Forelimb muscle (tissue), 1 donor: ENCODE data around the gene ADAMTS9. TPM values are rescaled to one million over a fixed set of nuclear protein-coding genes. Genes with fewer than 3 reads are reported as not detected.
A peak's percentile ranks its signal among the peaks of the same experiment; 100 is the strongest.

ENCODE experiments used
- DNase-seq: peaks from one replicate; pipeline ENCODE4 v3.0.0-alpha.2; 2013; ENCODE audit warnings: low read depth
- polyA plus RNA-seq: library from polyadenylated mRNA; unstranded; fragments of 120-200 nt; gene quantifications from one replicate; pipeline ENCODE4 v1.2.1, GENCODE V29; 2013; ENCODE audit not compliant: insufficient read length

ADAMTS9 gene
- polyA plus RNA-seq, 1 donor = 66.5 TPM

DNA sequence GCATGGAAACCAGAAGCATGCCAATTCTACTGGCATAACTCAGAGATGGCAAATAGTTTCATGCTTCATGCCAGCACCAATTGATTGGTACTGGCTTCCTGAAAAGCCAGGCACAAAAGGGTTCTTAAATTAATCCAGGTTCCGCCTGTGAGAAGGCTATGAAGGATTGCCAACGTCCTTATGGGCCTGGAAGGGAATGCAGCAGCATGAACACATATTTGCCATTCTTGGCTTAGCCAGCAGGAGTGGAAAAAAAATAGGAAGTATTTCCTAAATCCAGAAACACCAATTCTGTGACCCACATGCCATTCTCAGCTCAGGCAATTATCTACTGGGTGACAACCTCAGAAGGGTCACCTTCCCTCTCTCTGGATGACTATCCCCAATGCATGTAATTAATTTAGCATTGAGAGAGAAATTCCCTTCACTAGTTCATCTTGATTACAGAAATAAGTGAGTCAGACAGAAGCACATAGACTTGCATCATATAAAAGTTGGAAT lies 36.0 kb downstream of the ADAMTS9 start:
- no peak for DNase-seq

DNA sequence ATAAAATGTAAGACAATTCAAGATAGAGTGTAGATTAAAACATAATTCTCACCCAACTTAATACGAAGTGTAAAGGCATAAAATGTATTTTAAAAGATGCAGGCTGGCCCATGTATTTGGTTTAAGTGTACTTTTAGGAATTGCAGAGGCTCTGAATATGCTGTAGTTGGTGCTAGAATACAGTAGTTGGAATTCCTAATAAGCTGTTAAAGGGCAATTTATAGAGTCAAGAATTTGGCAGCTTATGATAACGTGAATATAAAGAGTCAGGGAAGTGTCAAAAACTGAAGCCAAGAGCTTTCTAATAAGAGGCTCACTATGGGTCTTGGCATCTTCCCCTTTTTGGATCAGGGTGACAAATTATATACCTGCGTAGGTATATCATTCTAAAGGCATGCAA lies 36.5 kb downstream of the ADAMTS9 start:
- no peak for DNase-seq

DNA sequence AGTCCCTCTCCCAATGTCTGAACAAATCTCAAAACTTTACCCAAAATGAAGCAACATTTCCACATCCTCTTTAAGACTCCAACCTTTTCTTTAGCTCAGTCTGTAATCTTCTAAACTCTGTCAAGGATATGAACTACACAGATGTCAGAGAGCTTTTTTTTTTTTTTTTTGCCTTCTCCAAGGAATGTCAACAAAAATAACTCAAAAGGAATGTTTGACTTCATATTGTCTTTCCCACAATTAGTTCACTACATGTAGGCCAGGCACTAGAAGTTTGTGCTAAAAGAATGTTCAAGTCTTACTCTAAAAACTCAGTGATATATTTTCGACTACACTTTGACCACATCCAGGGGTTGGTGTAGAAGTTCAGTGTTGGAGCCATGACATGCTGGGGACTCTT lies 37.1 kb downstream of the ADAMTS9 start:
- DNase-seq = no peak

DNA sequence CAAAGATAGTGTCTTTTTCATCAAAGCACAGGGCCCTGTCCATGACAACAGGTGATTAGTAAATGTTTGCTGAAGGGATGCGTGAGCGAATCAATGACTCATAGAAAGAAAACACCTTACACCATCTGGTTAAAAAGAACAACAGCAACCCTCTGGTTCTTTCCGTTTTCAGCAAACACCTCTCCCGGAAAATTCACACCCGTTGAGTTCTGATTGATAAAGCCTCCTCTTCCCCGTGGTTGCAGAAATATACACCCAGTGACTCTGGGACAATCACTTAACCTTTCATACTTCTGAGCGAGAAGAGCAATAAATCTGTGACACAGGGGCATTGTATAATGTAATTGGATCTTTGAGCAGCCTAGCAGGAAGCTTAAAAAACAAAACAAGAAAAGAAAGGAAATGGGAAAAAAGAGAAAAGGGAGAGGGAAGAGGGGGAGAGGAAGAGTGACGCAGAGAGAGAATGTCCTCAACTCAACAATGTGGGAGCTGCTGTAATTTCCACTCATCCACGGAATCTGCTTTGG lies 37.6 kb downstream of the ADAMTS9 start:
- DNase-seq = no peak

DNA sequence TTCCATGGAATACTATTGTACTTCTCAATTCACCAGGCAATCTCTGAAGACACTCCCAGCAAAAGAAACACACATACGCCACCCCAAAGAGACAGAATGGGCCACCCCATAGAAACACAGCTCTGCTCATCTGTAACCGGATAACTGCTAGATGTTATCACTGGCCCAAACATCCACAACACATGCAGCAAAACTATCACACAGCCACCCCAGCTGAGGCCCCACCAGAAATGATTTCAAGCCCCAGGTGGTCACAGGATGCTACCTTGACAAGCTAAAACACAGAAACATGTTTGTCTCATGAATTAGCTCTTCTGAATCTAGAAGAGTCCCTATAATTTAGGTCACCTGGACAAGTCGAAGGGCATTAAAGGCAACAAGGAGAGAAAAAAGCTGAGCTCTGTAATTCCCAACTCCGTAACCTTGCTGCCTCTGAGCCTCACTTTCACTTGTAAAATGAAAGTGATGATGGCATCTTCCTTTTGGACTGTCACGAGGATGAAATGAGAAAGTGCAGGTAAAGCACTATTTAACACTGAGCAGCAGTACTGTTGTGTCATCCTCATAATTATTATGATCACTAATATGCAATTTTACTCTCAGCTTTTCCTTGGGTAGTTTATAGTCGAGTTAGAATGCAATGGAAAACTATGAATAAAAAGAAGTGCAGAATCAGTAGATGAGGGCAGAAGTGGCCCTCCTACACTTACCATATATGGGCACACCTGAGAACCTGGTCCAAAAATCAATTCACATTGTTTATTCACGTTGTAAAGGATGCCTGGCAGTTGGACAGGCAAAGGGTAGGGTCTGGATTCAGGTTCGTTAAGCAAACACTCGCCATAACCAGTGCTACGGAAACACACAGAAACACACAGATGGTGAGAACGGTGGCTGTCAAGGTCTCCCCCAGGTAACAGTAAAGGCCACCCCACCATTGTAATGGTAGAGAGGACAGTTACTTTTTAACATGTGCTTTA lies 38.6 kb downstream of the ADAMTS9 start:
- no peak for DNase-seq

DNA sequence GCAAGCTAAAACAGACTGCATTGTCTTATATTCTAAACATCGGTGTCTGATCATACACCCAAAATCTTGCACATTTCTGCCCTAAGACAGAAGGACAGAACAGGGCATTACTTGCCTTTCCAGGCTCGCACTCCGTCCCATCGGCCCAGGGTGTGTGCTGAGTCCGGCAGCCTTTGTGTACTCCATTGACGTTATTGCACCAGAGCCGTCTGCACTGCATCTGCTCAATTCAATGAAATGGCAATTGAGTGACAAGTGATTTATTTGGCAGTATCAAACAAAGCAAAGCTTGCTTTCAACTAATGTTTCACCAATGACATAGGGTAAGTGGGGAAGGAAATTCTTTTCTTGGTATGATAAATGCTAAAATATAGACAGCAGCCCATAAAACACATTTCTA lies 40.0 kb downstream of the ADAMTS9 start:
- no peak for DNase-seq

DNA sequence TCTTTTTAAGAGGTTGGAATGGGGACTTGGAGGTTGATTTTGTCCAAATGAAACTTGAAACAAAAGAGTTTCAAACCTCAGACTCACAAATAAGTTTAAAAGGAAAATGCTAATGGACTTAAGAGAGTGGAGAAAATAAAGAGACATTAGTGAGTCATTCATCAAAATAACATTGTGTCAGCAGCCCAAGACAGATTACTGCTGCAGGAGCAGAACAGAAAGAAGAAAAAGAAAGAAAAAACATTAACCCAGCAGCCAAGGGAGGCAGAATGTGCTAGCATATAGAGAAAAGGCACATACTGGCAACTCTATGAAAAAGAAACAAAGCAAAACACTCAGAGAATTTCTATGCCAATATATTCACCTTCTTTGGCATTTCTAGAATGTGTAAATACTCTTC lies 42.6 kb downstream of the ADAMTS9 start:
- no peak for DNase-seq

DNA sequence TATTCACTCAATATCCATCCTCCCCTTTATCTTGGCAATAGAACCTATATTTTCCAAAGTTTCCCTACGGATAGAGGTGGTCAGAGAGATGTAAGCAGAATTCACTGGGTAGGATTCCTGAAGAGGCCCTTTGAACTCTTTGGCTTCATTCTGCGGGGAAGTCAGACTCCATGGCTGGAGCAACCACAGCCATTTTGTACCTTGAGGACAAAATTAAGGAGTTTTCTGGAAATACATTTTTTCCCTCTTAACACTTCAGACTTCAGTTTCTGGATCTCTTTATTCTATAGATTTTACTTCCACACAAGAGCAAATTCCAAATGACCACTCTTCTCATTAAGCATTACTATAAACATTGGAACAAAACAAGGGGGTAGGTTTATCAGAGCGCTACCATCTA lies 43.3 kb downstream of the ADAMTS9 start:
- DNase-seq = no peak

DNA sequence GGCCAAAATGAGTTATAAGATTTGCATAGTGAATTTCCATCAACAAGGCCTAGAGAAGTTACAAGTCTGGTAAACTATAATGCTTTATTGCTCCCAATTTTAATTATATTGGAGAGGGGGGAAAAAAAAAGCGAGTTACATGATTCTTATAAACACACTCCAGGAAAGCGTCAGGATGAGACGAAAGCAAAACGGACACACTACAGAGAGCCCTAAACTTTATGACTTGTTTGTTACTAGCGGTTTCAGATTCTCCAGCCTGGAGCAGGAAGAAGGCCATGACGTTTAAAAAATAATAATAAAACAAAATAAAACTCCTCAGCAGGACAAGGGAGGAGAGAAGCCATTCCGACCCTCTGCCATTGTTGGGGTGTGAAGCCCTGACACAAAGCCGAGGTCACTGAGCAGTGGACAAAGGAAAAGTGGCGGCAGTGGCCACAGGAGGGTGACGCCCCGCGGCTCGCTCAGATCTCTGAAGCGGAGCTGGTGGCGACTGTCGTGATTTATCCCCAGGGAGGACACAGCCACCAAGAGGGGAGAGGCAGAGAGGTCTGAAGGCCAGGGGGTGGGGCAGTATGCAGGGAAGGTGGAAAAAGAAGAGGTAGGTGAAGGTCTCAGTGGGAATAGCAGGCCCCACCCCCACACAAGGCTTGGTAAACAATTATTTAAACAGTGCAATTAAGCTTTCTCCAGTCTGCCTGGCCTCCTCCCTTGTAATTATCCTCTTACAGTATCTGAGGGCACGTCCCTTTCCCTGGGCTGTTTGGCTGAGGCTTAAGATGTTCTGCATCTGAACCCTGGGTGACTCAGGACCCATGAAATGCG lies 45.3 kb downstream of the ADAMTS9 start:
- DNase-seq = no peak

DNA sequence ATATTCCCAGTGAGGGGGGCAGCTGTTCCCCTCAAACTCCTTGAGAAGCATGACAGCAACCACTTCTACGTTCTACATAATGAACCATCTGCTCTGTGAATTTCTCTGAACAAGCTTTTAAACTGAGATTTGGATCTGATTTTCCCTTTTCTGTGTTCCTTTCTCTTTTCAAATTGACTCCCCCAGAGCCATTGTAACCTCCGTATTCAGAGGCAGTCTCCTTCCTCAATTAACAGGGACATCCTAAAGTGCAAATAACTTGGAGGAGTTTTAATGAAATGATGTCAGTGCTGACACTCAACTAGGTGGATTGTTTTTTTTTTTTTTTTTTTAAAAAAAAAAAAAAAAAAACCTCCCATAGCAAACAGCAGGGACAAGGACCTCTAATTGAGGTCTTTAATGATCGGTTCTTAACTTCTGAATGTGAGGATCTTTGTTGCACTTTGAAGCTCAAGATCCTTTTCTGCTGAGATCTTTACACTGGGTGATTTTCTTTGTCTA lies 48.8 kb downstream of the ADAMTS9 start:
- no peak for DNase-seq

DNA sequence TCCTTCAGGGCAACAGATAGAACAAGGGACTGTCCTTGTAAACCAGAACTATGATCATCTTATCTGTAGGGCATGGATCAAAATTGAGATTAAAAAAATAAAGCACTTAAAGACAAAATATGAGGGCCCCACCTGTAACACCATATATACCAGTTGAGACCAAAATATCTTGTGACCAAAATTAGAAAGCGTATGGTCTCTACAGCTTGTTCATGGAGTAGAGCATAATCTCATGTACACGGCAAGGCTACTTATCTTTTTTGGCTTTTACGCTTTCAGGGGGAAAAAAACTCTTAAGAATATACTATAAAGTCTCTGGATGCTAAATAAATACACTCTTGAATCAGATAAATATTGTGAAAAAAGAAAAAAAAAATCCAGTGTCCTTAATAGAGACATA lies 49.3 kb downstream of the ADAMTS9 start:
- DNase-seq = no peak

DNA sequence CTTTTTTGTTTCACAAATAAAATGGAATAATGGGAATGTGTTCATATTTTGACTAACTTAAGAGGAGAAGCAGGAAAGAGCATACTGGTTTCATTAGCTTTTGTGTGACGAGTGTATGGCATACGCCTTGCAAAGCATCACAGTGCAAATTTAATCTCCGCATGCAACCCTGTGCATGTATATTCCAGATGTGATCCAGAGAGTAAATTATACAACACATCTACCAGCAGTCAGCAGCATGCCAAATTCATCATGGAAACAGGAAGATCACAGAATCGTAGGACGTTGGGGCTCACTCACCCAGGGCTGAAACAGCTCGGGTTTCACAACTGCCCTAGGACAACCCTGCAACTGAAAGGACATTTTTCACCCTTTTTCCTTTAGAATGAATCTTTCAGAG lies 53.4 kb downstream of the ADAMTS9 start:
- DNase-seq = peak; percentile 32

DNA sequence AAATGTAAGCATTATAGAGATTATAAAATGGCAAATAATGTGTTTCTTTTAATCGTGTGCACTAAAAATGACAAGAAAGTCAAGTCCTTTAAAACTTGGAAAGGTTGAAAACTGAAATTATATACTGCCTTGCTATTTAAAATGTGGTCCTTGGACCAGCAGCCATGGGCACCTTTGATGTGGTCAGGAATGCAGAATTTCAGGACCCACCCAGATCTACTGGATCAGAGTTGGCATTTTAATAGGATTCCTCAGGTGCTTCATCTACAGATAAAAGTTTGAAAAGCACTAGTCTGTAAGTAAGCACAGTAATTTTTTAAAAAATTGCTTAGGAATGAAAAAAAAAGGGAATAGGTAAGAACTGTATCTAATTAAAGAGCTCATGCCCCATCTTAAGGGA lies 55.8 kb downstream of the ADAMTS9 start:
- DNase-seq = no peak

DNA sequence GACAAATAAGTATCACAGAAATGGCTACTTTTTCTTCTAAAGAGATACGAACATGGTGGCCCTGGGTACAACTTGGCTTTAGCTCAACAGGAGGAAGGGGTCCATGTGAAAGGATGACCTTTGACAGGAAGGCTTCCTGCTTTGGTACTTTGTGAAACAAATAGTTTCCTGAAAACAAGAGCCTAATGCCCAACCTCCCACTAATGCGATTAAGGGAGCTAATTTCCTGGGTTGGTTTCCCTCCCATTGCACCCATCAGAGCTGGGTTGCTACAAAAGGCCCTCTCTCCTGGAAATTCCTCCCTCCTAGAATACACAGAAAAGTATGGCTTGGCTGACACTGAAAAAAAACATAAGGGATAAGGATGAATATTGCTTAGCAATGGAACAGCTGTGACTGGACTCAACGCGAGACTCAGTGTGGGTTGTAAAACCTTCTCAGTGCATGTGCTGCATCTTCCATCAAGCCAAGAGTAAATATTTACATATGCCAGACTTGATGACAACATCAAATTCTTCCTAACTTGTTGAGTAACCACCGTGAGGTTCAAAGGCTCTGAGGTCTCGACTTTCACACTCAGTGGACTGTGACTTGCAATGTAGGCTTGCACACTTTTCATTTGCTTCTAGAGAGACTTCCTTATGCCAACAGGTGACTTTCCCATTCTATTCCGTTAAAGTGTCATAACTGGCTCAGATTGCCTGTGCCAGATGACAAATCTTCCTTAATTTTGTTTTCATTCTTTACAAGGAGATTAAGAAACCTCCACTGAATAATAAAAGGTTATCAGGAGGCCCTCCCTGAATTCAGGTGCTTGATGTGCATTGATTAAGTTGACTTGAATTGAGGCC lies 60.1 kb downstream of the ADAMTS9 start:
- DNase-seq = no peak

DNA sequence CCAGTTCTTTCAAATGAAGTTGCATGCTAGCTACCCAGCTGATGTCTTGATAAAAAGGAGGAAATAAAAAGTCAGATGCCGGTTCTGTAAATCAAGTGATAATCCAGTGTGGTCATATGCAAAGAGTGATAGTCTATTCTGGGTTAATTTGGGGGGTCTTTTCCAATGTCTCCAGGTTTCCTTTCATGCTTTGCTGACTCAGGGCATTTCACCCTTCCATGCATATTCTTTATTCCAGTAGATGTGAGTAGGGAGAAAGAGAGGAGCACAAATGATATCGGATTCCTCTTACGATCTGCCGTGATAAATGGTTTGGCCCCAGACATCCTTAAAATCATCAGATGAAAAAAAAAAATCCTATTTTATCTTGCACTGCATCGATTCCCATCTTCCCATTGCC lies 60.8 kb downstream of the ADAMTS9 start:
- DNase-seq = no peak

DNA sequence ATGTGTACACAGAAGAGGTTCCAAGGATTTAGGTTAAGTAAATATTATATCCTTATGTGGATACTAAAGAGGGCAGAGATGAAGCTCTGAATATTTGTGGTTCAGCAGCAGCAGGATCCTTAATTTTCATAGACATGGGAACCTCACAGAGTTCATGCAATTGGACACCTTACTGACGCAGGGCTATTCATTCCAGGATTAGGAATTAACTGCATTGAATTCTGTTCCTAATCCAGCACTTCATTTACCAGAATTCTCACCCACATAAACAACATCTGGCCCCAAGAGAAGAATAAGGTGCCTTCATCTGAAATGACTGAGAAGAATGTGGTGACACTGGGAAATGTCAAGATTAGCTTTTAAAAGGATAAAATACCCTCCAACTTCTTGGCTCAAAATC lies 62.4 kb downstream of the ADAMTS9 start:
- no peak for DNase-seq

DNA sequence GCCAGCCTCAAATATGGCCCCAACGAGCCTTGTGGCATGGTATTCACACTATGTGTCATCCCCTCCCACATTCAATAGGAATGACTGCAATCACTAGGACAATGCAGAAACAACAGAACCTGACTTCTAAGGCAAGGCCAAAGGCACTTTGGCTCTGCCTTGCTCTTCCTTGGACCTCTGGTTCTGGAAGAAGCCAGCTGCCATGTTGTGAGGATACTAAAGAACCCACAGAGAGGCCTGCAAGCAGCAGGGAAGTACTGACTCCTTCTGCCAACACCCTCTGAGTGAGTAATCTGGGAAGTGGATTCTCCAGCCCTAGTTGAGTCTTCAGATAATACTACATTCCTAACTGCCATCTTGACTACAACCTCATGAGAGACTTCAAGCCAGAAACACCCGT lies 64.7 kb downstream of the ADAMTS9 start:
- DNase-seq = no peak

DNA sequence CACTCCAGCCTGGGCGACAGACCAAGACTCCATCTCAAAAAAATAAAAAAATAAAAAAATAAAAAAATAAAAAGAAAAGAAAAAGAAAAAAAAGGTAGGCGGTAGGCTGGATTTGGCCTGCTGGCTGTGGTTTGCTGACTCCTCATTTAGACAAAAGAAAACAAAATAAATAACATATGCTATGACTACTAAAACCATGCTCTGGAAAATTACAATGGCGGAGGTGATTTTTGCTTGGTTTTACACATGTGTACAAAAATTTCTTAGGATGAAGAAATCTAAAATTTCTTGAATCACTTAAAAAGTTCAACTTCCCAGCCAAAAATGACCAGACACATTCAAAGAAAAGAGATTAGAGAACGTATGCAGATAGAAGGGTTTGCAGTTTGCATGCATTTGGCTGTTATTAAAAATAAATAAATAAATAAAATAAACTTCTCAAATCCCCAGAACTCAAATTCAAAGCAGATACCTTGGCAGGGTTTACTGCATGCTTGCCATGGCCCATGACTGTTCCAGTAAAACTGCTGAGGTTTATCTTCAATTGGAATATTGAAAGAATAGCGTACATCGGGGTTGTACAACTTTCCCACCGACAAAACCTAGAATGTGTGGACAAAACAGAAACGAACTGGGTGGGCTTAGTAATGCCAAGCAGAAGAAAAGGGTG lies 65.9 kb downstream of the ADAMTS9 start:
- DNase-seq = no peak

DNA sequence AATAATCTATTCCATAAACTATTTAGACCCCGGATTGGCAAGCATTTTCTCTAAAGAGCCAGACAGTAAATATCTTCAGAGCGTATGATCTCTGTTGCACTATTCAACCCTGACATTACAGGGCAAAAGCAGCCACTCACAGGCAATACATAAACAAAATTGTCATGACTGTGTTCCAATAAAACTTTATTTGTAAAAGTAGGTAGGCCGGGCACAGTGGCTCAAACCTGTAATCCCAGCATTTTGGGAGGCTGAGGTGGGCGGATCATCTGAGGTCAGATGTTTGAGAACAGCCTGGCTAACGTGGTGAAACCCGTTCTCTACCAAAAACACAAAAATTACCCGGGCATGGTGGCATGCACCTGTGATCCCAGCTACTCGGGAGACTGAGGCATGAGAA lies 66.5 kb downstream of the ADAMTS9 start:
- no peak for DNase-seq

DNA sequence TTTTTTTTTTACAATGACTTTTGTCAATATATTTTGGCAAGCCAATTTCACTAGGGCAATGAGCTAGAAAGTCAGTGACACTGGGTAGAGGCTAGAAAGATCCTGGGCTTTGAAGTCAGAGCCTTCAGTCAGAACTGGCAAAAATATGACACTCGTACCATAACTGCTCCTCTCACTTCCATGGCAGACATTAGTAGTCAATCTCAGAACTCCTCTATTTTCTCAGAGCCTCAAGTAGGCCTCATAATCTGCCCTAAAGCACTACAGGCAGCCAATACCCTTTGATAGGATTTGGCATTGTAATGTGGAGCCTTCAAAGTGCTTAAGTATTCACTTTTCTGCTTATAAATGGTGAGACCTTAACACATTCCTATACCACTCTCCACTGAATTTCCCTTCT lies 67.8 kb downstream of the ADAMTS9 start:
- DNase-seq = no peak

DNA sequence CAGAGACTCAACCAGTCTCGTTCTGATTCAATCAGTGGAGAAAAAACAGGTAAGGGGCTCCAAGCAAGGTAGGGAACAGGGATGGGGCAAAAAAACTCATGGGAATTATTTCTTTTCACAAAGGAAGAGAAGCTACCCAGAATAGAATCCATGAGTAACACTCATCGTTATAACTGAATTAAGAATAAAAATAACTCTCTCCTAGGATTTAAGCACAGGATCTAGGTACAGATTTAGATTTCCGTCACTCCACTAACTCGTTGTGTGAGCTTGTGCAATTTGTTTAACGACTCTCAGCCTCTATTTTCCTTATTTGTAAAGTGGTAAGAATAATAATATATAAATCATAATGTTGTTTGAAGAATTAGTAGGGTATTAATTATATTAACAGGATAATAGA lies 68.6 kb downstream of the ADAMTS9 start:
- no peak for DNase-seq
